ENCODE results near the gene DZANK1. TPM values are rescaled to one million over a fixed set of nuclear protein-coding genes. Genes with fewer than 3 reads are reported as not detected.

DZANK1 gene
- total and polyA plus RNA-seq, 9 of the 15 experiments (the other 6 are each of a cell fraction or from before 2014, with no cell fraction given), result 0.04 to 0.18 (median 0.11) TPM; not detected in 2

DNA sequence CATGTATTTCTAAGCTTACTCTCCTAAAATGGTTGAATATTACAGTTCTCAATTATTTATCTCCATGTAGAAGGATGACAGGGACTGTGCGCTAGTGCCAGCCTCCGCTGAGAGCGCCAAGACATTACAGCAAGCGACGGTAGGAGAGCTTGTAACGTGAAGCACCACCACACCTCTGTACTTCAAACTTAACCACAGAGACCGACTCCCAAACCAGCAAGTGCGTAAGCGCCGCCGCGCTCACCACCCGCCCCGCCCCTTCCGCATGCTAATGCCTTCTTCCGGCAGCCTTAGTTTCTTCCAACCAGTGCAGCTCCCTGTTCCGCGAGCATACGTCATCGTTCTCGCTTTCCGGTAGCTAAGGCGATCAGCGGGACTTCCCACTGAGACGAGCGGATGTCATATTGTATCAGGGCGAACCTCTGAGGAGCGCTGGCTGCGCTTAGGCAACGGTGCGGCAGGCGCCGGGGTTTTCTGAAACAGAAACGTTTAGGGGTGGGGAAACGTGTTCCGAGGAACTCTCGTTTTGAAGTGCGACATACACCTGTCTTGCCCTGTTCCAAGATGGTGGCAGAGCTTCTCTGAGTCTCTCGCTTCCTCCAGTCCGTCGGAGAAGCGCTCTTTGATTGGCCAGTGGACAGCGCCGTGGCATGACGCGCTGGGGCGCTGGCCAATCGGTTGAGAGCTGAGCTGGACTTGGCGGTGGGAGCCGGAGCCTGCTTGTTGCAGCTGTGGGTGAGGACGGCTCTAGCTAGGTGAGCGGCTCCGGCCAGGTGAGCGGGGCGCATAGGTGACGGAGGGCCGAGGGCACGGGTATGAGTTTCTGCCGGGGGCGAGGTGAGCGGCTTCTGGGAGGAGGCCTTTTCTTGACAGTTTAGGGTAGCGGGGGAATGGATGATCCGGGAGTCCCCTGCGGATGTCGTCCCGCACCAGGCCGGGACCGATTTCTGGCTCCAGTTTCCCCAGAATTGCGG lies 40.7 kb upstream of the DZANK1 start, which contains the start of gene SEC23B (continued):
- TF ChIP-seq, protein P1, sequence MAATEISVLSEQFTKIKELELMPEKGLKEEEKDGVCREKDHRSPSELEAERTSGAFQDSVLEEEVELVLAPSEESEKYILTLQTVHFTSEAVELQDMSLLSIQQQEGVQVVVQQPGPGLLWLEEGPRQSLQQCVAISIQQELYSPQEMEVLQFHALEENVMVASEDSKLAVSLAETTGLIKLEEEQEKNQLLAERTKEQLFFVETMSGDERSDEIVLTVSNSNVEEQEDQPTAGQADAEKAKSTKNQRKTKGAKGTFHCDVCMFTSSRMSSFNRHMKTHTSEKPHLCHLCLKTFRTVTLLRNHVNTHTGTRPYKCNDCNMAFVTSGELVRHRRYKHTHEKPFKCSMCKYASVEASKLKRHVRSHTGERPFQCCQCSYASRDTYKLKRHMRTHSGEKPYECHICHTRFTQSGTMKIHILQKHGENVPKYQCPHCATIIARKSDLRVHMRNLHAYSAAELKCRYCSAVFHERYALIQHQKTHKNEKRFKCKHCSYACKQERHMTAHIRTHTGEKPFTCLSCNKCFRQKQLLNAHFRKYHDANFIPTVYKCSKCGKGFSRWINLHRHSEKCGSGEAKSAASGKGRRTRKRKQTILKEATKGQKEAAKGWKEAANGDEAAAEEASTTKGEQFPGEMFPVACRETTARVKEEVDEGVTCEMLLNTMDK (IDR thresholded peaks at IDR 0.05; ENCODE audit: borderline replicate concordance, insufficient read depth, low read depth, low read length, poor library complexity, severe bottlenecking), result no peak
- TF ChIP-seq, protein P2, sequence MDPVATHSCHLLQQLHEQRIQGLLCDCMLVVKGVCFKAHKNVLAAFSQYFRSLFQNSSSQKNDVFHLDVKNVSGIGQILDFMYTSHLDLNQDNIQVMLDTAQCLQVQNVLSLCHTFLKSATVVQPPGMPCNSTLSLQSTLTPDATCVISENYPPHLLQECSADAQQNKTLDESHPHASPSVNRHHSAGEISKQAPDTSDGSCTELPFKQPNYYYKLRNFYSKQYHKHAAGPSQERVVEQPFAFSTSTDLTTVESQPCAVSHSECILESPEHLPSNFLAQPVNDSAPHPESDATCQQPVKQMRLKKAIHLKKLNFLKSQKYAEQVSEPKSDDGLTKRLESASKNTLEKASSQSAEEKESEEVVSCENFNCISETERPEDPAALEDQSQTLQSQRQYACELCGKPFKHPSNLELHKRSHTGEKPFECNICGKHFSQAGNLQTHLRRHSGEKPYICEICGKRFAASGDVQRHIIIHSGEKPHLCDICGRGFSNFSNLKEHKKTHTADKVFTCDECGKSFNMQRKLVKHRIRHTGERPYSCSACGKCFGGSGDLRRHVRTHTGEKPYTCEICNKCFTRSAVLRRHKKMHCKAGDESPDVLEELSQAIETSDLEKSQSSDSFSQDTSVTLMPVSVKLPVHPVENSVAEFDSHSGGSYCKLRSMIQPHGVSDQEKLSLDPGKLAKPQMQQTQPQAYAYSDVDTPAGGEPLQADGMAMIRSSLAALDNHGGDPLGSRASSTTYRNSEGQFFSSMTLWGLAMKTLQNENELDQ (CRISPR knock-in tag; IDR thresholded peaks at IDR 0.05; ENCODE audit: borderline replicate concordance), result no peak
- TF ChIP-seq MED1 (CRISPR knock-in tag; IDR thresholded peaks at IDR 0.05; ENCODE audit: borderline replicate concordance) (no peak), ZNF174 (CRISPR knock-in tag; IDR thresholded peaks at IDR 0.05) (no peak), MTF1 (CRISPR knock-in tag; IDR thresholded peaks at IDR 0.05; ENCODE audit: borderline replicate concordance) (no peak), MCM7 (IDR thresholded peaks at IDR 0.05) (no peak), ZNF23 (CRISPR knock-in tag; IDR thresholded peaks at IDR 0.05) (no peak), SMC3 (conservative IDR thresholded peaks at IDR 0.05; ENCODE audit: insufficient read depth, low read depth, low read length) (no peak), ZNF253 (CRISPR knock-in tag; conservative IDR thresholded peaks at IDR 0.05) (no peak), ZNF134 (CRISPR knock-in tag; conservative IDR thresholded peaks at IDR 0.05) (no peak), CHD1 (IDR thresholded peaks at IDR 0.05; ENCODE audit: low read length) (no peak), ZNF224 (CRISPR knock-in tag; IDR thresholded peaks at IDR 0.05) (no peak), MEF2A (IDR thresholded peaks at IDR 0.05; ENCODE audit: control insufficient read depth, low read depth, low read length) (no peak), ZNF507 (tag; conservative IDR thresholded peaks at IDR 0.05) (no peak), ARID1B (IDR thresholded peaks at IDR 0.05) (0 out of 2 replicates have a peak, but pooled peaks have one; percentile 16), RBM22 (IDR thresholded peaks at IDR 0.05; ENCODE audit: low read depth, low read length, poor library complexity, severe bottlenecking) (no peak), ZKSCAN3 (CRISPR knock-in tag; IDR thresholded peaks at IDR 0.05) (no peak), FOXA1 (IDR thresholded peaks at IDR 0.05; ENCODE audit: borderline replicate concordance) (no peak), ZBTB8A (IDR thresholded peaks at IDR 0.05; ENCODE audit: partially characterized antibody) (no peak)
- TF ChIP-seq, protein P3, sequence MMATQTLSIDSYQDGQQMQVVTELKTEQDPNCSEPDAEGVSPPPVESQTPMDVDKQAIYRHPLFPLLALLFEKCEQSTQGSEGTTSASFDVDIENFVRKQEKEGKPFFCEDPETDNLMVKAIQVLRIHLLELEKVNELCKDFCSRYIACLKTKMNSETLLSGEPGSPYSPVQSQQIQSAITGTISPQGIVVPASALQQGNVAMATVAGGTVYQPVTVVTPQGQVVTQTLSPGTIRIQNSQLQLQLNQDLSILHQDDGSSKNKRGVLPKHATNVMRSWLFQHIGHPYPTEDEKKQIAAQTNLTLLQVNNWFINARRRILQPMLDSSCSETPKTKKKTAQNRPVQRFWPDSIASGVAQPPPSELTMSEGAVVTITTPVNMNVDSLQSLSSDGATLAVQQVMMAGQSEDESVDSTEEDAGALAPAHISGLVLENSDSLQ (IDR thresholded peaks at IDR 0.05), result peak; percentile 70
- TF ChIP-seq, protein P4, sequence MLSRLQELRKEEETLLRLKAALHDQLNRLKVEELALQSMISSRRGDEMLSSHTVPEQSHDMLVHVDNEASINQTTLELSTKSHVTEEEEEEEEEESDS (CRISPR knock-in tag; IDR thresholded peaks at IDR 0.05), result no peak
- TF ChIP-seq, protein P5, sequence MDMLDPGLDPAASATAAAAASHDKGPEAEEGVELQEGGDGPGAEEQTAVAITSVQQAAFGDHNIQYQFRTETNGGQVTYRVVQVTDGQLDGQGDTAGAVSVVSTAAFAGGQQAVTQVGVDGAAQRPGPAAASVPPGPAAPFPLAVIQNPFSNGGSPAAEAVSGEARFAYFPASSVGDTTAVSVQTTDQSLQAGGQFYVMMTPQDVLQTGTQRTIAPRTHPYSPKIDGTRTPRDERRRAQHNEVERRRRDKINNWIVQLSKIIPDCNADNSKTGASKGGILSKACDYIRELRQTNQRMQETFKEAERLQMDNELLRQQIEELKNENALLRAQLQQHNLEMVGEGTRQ (CRISPR knock-in tag; IDR thresholded peaks at IDR 0.05), result no peak
